PC-9 (cell line): Measurements from ENCODE around the gene EAF1. TPM values are rescaled to one million over a fixed set of nuclear protein-coding genes. Genes with fewer than 3 reads are reported as not detected.
A peak's percentile ranks its signal among the peaks of the same experiment; 100 is the strongest.

Experiments
- BruUV-seq: library from RNA; stranded (reverse); fragments of 400-500 nt; replicated peaks from 2 replicates; lab custom pipeline; 2021; lab: Mats Ljungman, UMichigan
- CTCF ChIA-PET: fragments of 300-600 bp; sonication (Branson Sonifier 250); formaldehyde crosslinking; loops from one replicate; lab custom pipeline; 2022; ENCODE audit warnings: antibody characterized with exemption; lab: Charles Lee
- POLR2A ChIA-PET: fragments of 300-600 bp; sonication (Branson Sonifier 250); formaldehyde crosslinking; loops from one replicate; lab custom pipeline; 2022; ENCODE audit warnings: antibody characterized with exemption; ENCODE audit not compliant: unreplicated experiment; lab: Charles Lee
- DNase-seq, 2 experiments: peaks; one replicate each; pipeline versions ENCODE4 v3.0.0 to v3.0.0-alpha.2; 2015 to 2022; ENCODE audit warnings: mixed read lengths in 1 of 2
- H2AFZ ChIP-seq: fragments of 200-600 bp; sonication (generic); 2 replicates; pipeline ENCODE4 v1.8.1; 2017; ENCODE audit warnings: antibody characterized with exemption
- H3F3A ChIP-seq: fragments of 200-600 bp; sonication (generic); 2 replicates; pipeline ENCODE4 v1.8.1; 2017; ENCODE audit warnings: antibody characterized with exemption, mild to moderate bottlenecking, low read depth; ENCODE audit not compliant: insufficient read depth
- H3K27ac ChIP-seq: fragments of 200-600 bp; sonication (generic); 2 replicates; pipeline ENCODE4 v1.6.1; 2016; ENCODE audit warnings: mixed run types
- H3K27me3 ChIP-seq: fragments of 200-600 bp; sonication (generic); 2 replicates; pipeline ENCODE4 v1.6.1; 2016; ENCODE audit warnings: low read depth, mixed run types; ENCODE audit not compliant: insufficient read depth
- H3K36me3 ChIP-seq: fragments of 200-600 bp; sonication (generic); 2 replicates; pipeline ENCODE4 v1.6.1; 2016; ENCODE audit warnings: low read depth, mixed run types
- H3K4me1 ChIP-seq: fragments of 200-600 bp; sonication (generic); replicated peaks from 2 replicates; pipeline ENCODE4 v1.6.1; 2016; ENCODE audit warnings: mixed run types; ENCODE audit not compliant: insufficient read depth
- H3K4me2 ChIP-seq: fragments of 200-600 bp; sonication (generic); 2 replicates; pipeline ENCODE4 v1.6.1; 2017; ENCODE audit warnings: mixed run types
- H3K4me3 ChIP-seq: fragments of 200-600 bp; sonication (generic); 2 replicates; pipeline ENCODE4 v1.6.1; 2016; ENCODE audit warnings: mixed run types
- H3K79me2 ChIP-seq: fragments of 200-600 bp; sonication (generic); 2 replicates; pipeline ENCODE4 v1.6.1; 2017; ENCODE audit warnings: low read depth, mixed run types
- H3K9me2 ChIP-seq: fragments of 200-600 bp; sonication (generic); 2 replicates; pipeline ENCODE4 v1.8.1; 2017; ENCODE audit warnings: mild to moderate bottlenecking; ENCODE audit not compliant: insufficient read depth
- H3K9me3 ChIP-seq: fragments of 200-600 bp; sonication (generic); 2 replicates; pipeline ENCODE4 v1.8.1; 2016; ENCODE audit warnings: low read depth; ENCODE audit not compliant: insufficient read depth
- H4K20me1 ChIP-seq: fragments of 200-600 bp; sonication (generic); 2 replicates; pipeline ENCODE4 v1.8.1; 2017; ENCODE audit not compliant: insufficient read depth
- EZH2 ChIP-seq: fragments of 200-600 bp; sonication (generic); IDR thresholded peaks from 2 replicates; pipeline ENCODE4 v1.8.0; 2017; ENCODE audit warnings: antibody characterized with exemption, low read depth
- intact Hi-C: fragments of 100-400 bp; cut with micrococcal nuclease; formaldehyde crosslinking; loops from one replicate; pipeline ENCODE4 v1.10.0; 2022; ENCODE audit not compliant: unreplicated experiment
- total RNA-seq: library from RNA; stranded (reverse); gene quantifications from 2 replicates; pipeline ENCODE4 v1.2.3, GENCODE V29; 2021
- TF ChIP-seq, protein P1 (sequence below): fragments of 200-600 bp; sonication (generic); conservative IDR thresholded peaks from 2 replicates; pipeline ENCODE4 v1.6.1; 2017; ENCODE audit warnings: mixed run types, antibody characterized with exemption, mild to moderate bottlenecking, moderate library complexity

The EAF1 gene
- total RNA-seq, 1 experiment from 2014 or later = 16.4 TPM

DNA sequence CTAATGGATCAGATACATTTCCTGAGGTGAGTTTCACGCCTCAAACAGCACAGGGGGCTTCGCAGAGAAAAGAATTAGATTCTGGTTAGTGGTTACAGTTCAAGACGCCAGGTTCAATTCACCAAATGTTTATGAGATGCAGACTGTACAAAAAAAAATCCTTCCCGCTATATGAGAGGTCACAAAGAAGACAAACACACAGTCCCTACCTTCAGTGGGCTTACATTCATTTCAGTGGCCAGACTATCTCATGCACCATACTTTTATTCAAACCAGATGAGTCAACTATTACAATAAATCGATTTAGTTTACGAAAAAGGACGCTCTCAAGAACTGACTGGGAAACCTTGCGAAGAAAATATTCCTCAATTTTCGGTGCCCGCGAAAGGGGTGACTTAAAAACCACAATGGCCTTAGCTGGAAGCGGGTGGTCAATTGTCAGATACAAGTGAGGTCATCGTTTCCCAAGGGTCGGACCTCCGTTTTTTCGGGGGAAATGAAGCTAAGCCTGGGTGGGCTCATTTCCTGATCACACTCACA, 749 bp upstream of the EAF1 start:
- intact Hi-C loops = loop anchor here (5.0 kb wide), 1 partner anchor 136 kb away; no protein-coding TSS in a partner anchor
- H3K79me2 ChIP-seq = peaks cover 61% of the 10 kb centered on the region
- H3F3A ChIP-seq = no peaks in the 10 kb centered on the region
- ChIA-PET CTCF (no interaction called here), POLR2A (no interaction called here)
- BruUV-seq = TSS peak; percentile 60
- H2AFZ ChIP-seq = peak overlapping the region; percentile 99
- peak overlapping the region; percentile 96 for H3K4me3 ChIP-seq
- 0 out of 2 replicates have a peak overlapping the region, but pooled peaks have one; percentile 52 for H3K27ac ChIP-seq
- H3K9me3 ChIP-seq = no peaks in the 10 kb centered on the region
- H3K27me3 ChIP-seq = no peaks in the 10 kb centered on the region
- TF ChIP-seq, protein P1, sequence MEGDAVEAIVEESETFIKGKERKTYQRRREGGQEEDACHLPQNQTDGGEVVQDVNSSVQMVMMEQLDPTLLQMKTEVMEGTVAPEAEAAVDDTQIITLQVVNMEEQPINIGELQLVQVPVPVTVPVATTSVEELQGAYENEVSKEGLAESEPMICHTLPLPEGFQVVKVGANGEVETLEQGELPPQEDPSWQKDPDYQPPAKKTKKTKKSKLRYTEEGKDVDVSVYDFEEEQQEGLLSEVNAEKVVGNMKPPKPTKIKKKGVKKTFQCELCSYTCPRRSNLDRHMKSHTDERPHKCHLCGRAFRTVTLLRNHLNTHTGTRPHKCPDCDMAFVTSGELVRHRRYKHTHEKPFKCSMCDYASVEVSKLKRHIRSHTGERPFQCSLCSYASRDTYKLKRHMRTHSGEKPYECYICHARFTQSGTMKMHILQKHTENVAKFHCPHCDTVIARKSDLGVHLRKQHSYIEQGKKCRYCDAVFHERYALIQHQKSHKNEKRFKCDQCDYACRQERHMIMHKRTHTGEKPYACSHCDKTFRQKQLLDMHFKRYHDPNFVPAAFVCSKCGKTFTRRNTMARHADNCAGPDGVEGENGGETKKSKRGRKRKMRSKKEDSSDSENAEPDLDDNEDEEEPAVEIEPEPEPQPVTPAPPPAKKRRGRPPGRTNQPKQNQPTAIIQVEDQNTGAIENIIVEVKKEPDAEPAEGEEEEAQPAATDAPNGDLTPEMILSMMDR = no peak
- no peak for TF ChIP-seq EZH2
- DNase-seq = no peak
- peaks cover 16% of the 10 kb centered on the region; the same call in 1 of the 2 replicates for H3K36me3 ChIP-seq
- peaks cover 21% of the 10 kb centered on the region for H4K20me1 ChIP-seq
- no peaks in the 10 kb centered on the region for H3K9me2 ChIP-seq
- H3K4me1 ChIP-seq = peaks cover 20% of the 10 kb centered on the region
- peak overlapping the region; percentile 93 for H3K4me2 ChIP-seq

- BruUV-seq = no TSS peak
- no peak overlapping the region for H3K27ac ChIP-seq
- no peaks in the 10 kb centered on the region for H3F3A ChIP-seq
- CTCF ChIA-PET = no interaction called here
- H2AFZ ChIP-seq = peak overlapping the region; percentile 99
- H3K9me3 ChIP-seq = no peaks in the 10 kb centered on the region
- H3K36me3 ChIP-seq = peaks cover 24% of the 10 kb centered on the region; the same call in 1 of the 2 replicates
- H3K9me2 ChIP-seq = no peaks in the 10 kb centered on the region
- peak overlapping the region; percentile 96 for H3K4me3 ChIP-seq
- H3K27me3 ChIP-seq = no peaks in the 10 kb centered on the region
- DNase-seq = no peak
- TF ChIP-seq EZH2 = no peak
- TF ChIP-seq, protein P1 = no peak
- peaks cover 20% of the 10 kb centered on the region for H3K4me1 ChIP-seq
- intact Hi-C loops = loop anchor here (5.0 kb wide), 1 partner anchor 134 kb away; no protein-coding TSS in a partner anchor
- POLR2A ChIA-PET = no interaction called here
- peak overlapping the region; percentile 93 for H3K4me2 ChIP-seq
- H4K20me1 ChIP-seq = peaks cover 21% of the 10 kb centered on the region
- H3K79me2 ChIP-seq = peaks cover 64% of the 10 kb centered on the region
These were observed 583 bp downstream of the EAF1 start for GRCh38 chr3:15427981-15428380.

- H3F3A ChIP-seq = no peaks in the 10 kb centered on the region
- no TSS peak for BruUV-seq
- no peak overlapping the region for H3K27ac ChIP-seq
- peak in 1 of 2 experiments; percentile 41 for DNase-seq
- TF ChIP-seq, protein P1 = no peak
- TF ChIP-seq EZH2 = no peak
- no peaks in the 10 kb centered on the region for H3K9me2 ChIP-seq
- H3K79me2 ChIP-seq = peaks cover 64% of the 10 kb centered on the region
- H3K4me1 ChIP-seq = peaks cover 20% of the 10 kb centered on the region
- no peaks in the 10 kb centered on the region for H3K9me3 ChIP-seq
- ChIA-PET POLR2A (no interaction called here), CTCF (no interaction called here)
- peak overlapping the region; percentile 93 for H3K4me2 ChIP-seq
- peaks cover 23% of the 10 kb centered on the region for H4K20me1 ChIP-seq
- peaks cover 28% of the 10 kb centered on the region; the same call in 1 of the 2 replicates for H3K36me3 ChIP-seq
- H3K27me3 ChIP-seq = no peaks in the 10 kb centered on the region
- peak overlapping the region; percentile 96 for H3K4me3 ChIP-seq
- 0 out of 2 replicates have a peak overlapping the region, but pooled peaks have one; percentile 99 for H2AFZ ChIP-seq
- intact Hi-C loops = loop anchor here (5.0 kb wide), 1 partner anchor 134 kb away; no protein-coding TSS in a partner anchor
These were observed 1.1 kb downstream of the EAF1 start for GRCh38 chr3:15428539-15428938.
